CD14-positive monocyte (primary cell): ENCODE measurements around the gene DCAF6. TPM values are rescaled to one million over a fixed set of nuclear protein-coding genes. Genes with fewer than 3 reads are reported as not detected.

ENCODE experiments used
- DNase-seq, 3 donors: peaks; one replicate each; pipeline ENCODE4 v3.0.0-alpha.2; 2011 to 2022
- H2AFZ ChIP-seq: 2 replicates; pipeline ENCODE4 v1.6.0; 2012; ENCODE audit warnings: mild to moderate bottlenecking, low read depth, low read length, inconsistent platforms; ENCODE audit not compliant: insufficient read depth, poor library complexity, severe bottlenecking
- H3K27ac ChIP-seq, 2 donors: 1 replicate in 1 of 2; 2 replicates in 1 of 2; pipeline ENCODE4 v1.5.1; 2012 to 2013; ENCODE audit warnings: low read length in 2 of 2, control low read depth in 1 of 2, inconsistent platforms in 1 of 2, low read depth in 1 of 2, mild to moderate bottlenecking in 1 of 2
- H3K27me3 ChIP-seq, 2 donors: one replicate each; pipeline versions ENCODE4 v1.6.0 to v1.6.1; 2011 to 2013; ENCODE audit warnings: low read length in 2 of 2; ENCODE audit not compliant: control insufficient read depth in 2 of 2, insufficient read depth in 2 of 2
- H3K36me3 ChIP-seq, 2 donors: replicated peaks in 1 of 2; 1 replicate in 1 of 2; 2 replicates in 1 of 2; pipeline versions ENCODE4 v1.5.1 to v1.6.1; 2012 to 2013; ENCODE audit warnings: low read length in 2 of 2, control low read depth in 1 of 2, inconsistent platforms in 1 of 2, mild to moderate bottlenecking in 1 of 2; ENCODE audit not compliant: insufficient read depth in 2 of 2, control insufficient read depth in 1 of 2
- H3K4me1 ChIP-seq, 2 donors: 1 replicate in 1 of 2; 2 replicates in 1 of 2; pipeline versions ENCODE4 v1.5.1 to v1.6.1; 2012 to 2013; ENCODE audit warnings: low read length in 2 of 2, control low read depth in 1 of 2, inconsistent platforms in 1 of 2, mild to moderate bottlenecking in 1 of 2, moderate library complexity in 1 of 2; ENCODE audit not compliant: insufficient read depth in 2 of 2, control insufficient read depth in 1 of 2
- H3K4me2 ChIP-seq: replicated peaks from 2 replicates; pipeline ENCODE3; 2012; ENCODE audit warnings: low read length, moderate library complexity, mild to moderate bottlenecking; ENCODE audit not compliant: poor library complexity, severe bottlenecking; ENCODE audit errors: extremely low read depth
- H3K4me3 ChIP-seq, 3 experiments: fragments of 200-600 bp in 1 of 3; sonication (generic) in 1 of 3; replicated peaks in 1 of 3; 1 replicate in 2 of 3; 2 replicates in 1 of 3; pipeline ENCODE4 v1.5.1; 2011 to 2013; ENCODE audit warnings: low read length in 3 of 3, mild to moderate bottlenecking in 3 of 3, control low read depth in 2 of 3, low read depth in 2 of 3, inconsistent platforms in 1 of 3, moderate library complexity in 1 of 3
- H3K79me2 ChIP-seq: 2 replicates; pipeline ENCODE4 v1.6.0; 2012; ENCODE audit warnings: mild to moderate bottlenecking, control low read depth, inconsistent platforms, low read length, moderate library complexity; ENCODE audit not compliant: insufficient read depth
- H3K9ac ChIP-seq: 2 replicates; pipeline ENCODE4 v1.6.0; 2017; ENCODE audit warnings: low read length, mild to moderate bottlenecking; ENCODE audit not compliant: insufficient read depth, poor library complexity, severe bottlenecking
- H3K9me3 ChIP-seq, 2 donors: replicated peaks in 1 of 2; 1 replicate in 1 of 2; 2 replicates in 1 of 2; pipeline versions ENCODE4 v1.5.1 to v1.6.1; 2012 to 2013; ENCODE audit warnings: low read length in 2 of 2, control low read depth in 1 of 2; ENCODE audit not compliant: control insufficient read depth in 1 of 2, insufficient read depth in 1 of 2
- H4K20me1 ChIP-seq: 2 replicates; pipeline ENCODE4 v1.6.0; 2012; ENCODE audit warnings: mild to moderate bottlenecking, low read length, control low read depth, moderate library complexity; ENCODE audit not compliant: insufficient read depth
- H3K27ac Mint-ChIP-seq, 7 donors: one replicate each; pipeline ENCODE4 v1.8.0; 2020; ENCODE audit warnings: mild to moderate bottlenecking in 7 of 7, mixed read lengths in 7 of 7, moderate library complexity in 6 of 7, inconsistent platforms in 2 of 7
- H3K27me3 Mint-ChIP-seq, 3 donors: one replicate each; pipeline ENCODE4 v1.8.0; 2021 to 2022; ENCODE audit warnings: low read depth in 3 of 3, mild to moderate bottlenecking in 3 of 3, mixed read lengths in 3 of 3, moderate library complexity in 3 of 3, inconsistent platforms in 1 of 3
- H3K36me3 Mint-ChIP-seq, 2 donors: one replicate each; pipeline ENCODE4 v1.8.0; 2020; ENCODE audit warnings: mixed read lengths in 2 of 2, inconsistent platforms in 1 of 2, mild to moderate bottlenecking in 1 of 2
- H3K4me1 Mint-ChIP-seq: one replicate; pipeline ENCODE4 v1.8.0; 2020; ENCODE audit warnings: mild to moderate bottlenecking, mixed read lengths
- H3K4me3 Mint-ChIP-seq, 2 donors: one replicate each; pipeline ENCODE4 v1.8.0; 2020; ENCODE audit warnings: mild to moderate bottlenecking in 2 of 2, mixed read lengths in 2 of 2, moderate library complexity in 1 of 2
- H3K9me3 Mint-ChIP-seq, 7 donors: one replicate each; pipeline ENCODE4 v1.8.0; 2020 to 2022; ENCODE audit warnings: mixed read lengths in 7 of 7, mild to moderate bottlenecking in 6 of 7, moderate library complexity in 6 of 7, inconsistent platforms in 2 of 7
- WGBS: methylation state at CpG from one replicate; pipeline ENCODE4 v1.1.5; 2013; ENCODE audit warnings: missing lambda C conversion rate; ENCODE audit not compliant: insufficient coverage; 5-methylcytosine and 5-hydroxymethylcytosine counted together
- intact Hi-C, 2 donors: fragments of 100-400 bp; cut with micrococcal nuclease; formaldehyde crosslinking; loops; one replicate each; pipeline versions ENCODE4 v1.15.0 to v1.15.1; 2023
- polyA plus RNA-seq, 3 donors: library from polyadenylated mRNA; depleted of rRNA in 1 of 3; unstranded in 2 of 3; stranded (reverse) in 1 of 3; fragments of 300-500 nt in 2 of 3; fragments of >200 nt in 1 of 3; fragmentation: Illumina TruSeq in 2 of 3; gene quantifications; 1 replicate in 2 of 3; 2 replicates in 1 of 3; pipeline ENCODE4 v1.2.3, GENCODE V29; 2012 to 2021
- TF ChIP-seq, protein P1 (sequence below): fragments of 200-600 bp; IDR thresholded peaks from one replicate; pipeline ENCODE4 v1.8.0; 2022; ENCODE audit warnings: antibody characterized with exemption, mild to moderate bottlenecking

DCAF6 gene
- polyA plus RNA-seq, 3 donors = 11.8 to 16.1 (median 11.9) TPM

GRCh38 chr1:167984886-167985489, 48.5 kb downstream of the DCAF6 start:
- H2AFZ ChIP-seq = no peak overlapping the region
- no peak overlapping the region for H3K4me2 ChIP-seq
- H3K4me3 Mint-ChIP-seq = no peak overlapping the region
- TF ChIP-seq, protein P1, sequence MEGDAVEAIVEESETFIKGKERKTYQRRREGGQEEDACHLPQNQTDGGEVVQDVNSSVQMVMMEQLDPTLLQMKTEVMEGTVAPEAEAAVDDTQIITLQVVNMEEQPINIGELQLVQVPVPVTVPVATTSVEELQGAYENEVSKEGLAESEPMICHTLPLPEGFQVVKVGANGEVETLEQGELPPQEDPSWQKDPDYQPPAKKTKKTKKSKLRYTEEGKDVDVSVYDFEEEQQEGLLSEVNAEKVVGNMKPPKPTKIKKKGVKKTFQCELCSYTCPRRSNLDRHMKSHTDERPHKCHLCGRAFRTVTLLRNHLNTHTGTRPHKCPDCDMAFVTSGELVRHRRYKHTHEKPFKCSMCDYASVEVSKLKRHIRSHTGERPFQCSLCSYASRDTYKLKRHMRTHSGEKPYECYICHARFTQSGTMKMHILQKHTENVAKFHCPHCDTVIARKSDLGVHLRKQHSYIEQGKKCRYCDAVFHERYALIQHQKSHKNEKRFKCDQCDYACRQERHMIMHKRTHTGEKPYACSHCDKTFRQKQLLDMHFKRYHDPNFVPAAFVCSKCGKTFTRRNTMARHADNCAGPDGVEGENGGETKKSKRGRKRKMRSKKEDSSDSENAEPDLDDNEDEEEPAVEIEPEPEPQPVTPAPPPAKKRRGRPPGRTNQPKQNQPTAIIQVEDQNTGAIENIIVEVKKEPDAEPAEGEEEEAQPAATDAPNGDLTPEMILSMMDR = no peak
- peaks cover 0 to 2% (median 0%) of the 10 kb centered on the region in 3 donors for H3K27me3 Mint-ChIP-seq
- no peaks in the 10 kb centered on the region for H3K4me1 ChIP-seq
- no peak for DNase-seq
- intact Hi-C loops = no loop called here
- peaks cover 6 to 36% of the 10 kb centered on the region in 2 donors for H3K36me3 ChIP-seq
- H3K9me3 ChIP-seq = no peaks in the 10 kb centered on the region
- no peak overlapping the region for H3K4me3 ChIP-seq
- H3K9me3 Mint-ChIP-seq = peaks cover 0 to 3% (median 0%) of the 10 kb centered on the region in 7 donors
- WGBS = 95% methylated on average over 4 of the region's 8 CpGs
- H4K20me1 ChIP-seq = no peaks in the 10 kb centered on the region
- no peak overlapping the region for H3K27ac ChIP-seq
- H3K4me1 Mint-ChIP-seq = no peaks in the 10 kb centered on the region
- H3K27me3 ChIP-seq = no peaks in the 10 kb centered on the region
- no peaks in the 10 kb centered on the region for H3K79me2 ChIP-seq
- H3K36me3 Mint-ChIP-seq = peaks cover 35 to 39% of the 10 kb centered on the region in 2 donors
- peak overlapping the region in 1 of 7 donors; percentile 7 for H3K27ac Mint-ChIP-seq
- no peak overlapping the region for H3K9ac ChIP-seq

- Mint-ChIP-seq H3K4me3 (no peak overlapping the region), H3K9me3 (peaks cover 0 to under 1% (median 0%) of the 10 kb centered on the region in 7 donors), H3K27me3 (no peaks in the 10 kb centered on the region), H3K27ac (no peak overlapping the region), H3K4me1 (no peaks in the 10 kb centered on the region), H3K36me3 (peaks cover 26 to 33% of the 10 kb centered on the region in 2 donors)
- no peak overlapping the region for H2AFZ ChIP-seq
- H3K4me2 ChIP-seq = no peak overlapping the region
- H3K4me1 ChIP-seq = no peaks in the 10 kb centered on the region
- no peaks in the 10 kb centered on the region for H3K9me3 ChIP-seq
- no peak overlapping the region for H3K4me3 ChIP-seq
- H3K27ac ChIP-seq = no peak overlapping the region
- H3K27me3 ChIP-seq = no peaks in the 10 kb centered on the region
- no CpG with 5 or more reads among the region's 3 CpGs for WGBS
- no peak overlapping the region for H3K9ac ChIP-seq
- DNase-seq = no peak
- no peaks in the 10 kb centered on the region for H4K20me1 ChIP-seq
- intact Hi-C loops = no loop called here
- TF ChIP-seq, protein P1 = no peak
- H3K36me3 ChIP-seq = peaks cover 10 to 32% of the 10 kb centered on the region in 2 donors
- H3K79me2 ChIP-seq = no peaks in the 10 kb centered on the region
Observed at GRCh38 chr1:167987174-167987573, 50.7 kb downstream of the DCAF6 start.
